Measurements from ENCODE around the gene KRT76.

DNA sequence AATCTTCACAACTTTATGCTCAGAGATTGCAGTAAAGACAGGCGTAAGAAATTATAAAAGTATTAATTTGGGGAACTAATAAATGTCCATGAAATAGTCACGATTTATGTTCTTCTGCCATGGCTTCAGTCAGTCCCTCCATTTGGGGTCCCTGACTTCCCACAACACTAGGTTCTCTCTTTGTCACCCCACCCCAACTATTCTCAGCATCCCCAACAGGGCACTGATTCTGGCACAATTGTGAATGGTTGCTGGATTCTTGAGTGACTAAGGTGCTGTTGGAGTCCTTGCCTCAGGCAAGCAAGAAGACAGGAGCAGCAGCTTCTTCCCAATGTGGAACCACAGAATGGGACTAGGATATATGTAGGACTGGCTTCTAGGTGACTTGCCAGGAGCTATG lies 15.3 kb downstream of the KRT76 start:
- TF ChIP-seq CTCF (IDR thresholded peaks at IDR 0.05; ENCODE audit: borderline replicate concordance, extremely low read depth, low read length, poor library complexity, severe bottlenecking), result no peak
- TF ChIP-seq EZH2 (IDR thresholded peaks at IDR 0.05; ENCODE audit: borderline replicate concordance, low read depth, low read length, severe bottlenecking), result no peak

Measured in DND-41 (cell line).